ENCODE data around the gene CTRB1. TPM values are rescaled to one million over a fixed set of nuclear protein-coding genes. Genes with fewer than 3 reads are reported as not detected.

CTRB1 gene
- total RNA-seq, 1 donor from 2014 or later = not detected

DNA sequence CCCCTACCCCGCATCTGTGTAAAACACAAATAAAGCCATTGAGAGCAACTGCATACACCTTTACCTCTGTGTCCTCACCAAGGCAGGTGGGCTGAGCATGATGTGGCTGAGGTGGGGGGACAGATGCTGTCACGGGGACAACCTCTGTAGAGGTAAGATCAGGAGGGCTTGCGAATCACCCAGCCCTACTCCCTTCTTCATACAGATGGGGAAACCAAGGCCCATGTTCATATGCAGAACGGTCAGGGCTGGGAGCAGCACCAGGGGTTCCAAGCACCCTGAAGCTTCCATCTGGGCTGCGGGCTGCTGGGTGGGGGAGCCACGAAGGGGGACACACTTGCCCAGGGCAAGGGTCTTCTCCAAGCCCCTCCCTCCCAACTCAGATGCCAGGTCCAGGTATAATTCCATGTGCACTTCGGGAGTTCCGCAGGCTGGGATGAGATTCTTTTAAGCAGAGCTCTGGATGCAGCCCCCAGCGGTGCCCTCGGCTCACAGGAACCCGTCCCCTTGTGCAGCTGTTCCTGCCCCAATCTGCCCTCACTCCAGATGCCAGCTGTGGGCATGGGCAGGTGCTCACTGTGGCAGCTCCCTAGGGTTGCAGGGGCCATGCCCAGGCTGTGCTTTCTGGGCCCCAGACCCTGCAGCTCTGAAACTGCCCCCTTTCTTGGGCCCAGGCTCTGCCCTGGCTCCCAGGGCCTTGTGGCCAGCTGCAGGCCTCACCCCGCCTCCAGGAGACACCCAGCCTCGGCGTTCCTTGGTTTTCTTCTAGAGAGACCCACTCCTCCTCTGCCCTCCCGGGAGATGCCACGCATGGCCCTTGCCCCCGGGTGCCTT lies 9.6 kb downstream of the CTRB1 start:
- TF ChIP-seq, protein P1, sequence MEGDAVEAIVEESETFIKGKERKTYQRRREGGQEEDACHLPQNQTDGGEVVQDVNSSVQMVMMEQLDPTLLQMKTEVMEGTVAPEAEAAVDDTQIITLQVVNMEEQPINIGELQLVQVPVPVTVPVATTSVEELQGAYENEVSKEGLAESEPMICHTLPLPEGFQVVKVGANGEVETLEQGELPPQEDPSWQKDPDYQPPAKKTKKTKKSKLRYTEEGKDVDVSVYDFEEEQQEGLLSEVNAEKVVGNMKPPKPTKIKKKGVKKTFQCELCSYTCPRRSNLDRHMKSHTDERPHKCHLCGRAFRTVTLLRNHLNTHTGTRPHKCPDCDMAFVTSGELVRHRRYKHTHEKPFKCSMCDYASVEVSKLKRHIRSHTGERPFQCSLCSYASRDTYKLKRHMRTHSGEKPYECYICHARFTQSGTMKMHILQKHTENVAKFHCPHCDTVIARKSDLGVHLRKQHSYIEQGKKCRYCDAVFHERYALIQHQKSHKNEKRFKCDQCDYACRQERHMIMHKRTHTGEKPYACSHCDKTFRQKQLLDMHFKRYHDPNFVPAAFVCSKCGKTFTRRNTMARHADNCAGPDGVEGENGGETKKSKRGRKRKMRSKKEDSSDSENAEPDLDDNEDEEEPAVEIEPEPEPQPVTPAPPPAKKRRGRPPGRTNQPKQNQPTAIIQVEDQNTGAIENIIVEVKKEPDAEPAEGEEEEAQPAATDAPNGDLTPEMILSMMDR (IDR thresholded peaks at IDR 0.05; ENCODE audit: unreplicated experiment) = no peak
- H3K27ac Mint-ChIP-seq = no peak overlapping the region
- no peaks in the 10 kb centered on the region for H3K4me1 Mint-ChIP-seq
- peaks cover 2% of the 10 kb centered on the region for H3K27me3 Mint-ChIP-seq (ENCODE audit: low read depth)
- no peaks in the 10 kb centered on the region for H3K9me3 Mint-ChIP-seq
- DNase-seq (ENCODE audit: low spot score in 2 of 2, unreplicated experiment in 2 of 2) = no peak
- peaks cover 14% of the 10 kb centered on the region for H3K36me3 Mint-ChIP-seq
- no peak overlapping the region for H3K4me3 Mint-ChIP-seq

DNA sequence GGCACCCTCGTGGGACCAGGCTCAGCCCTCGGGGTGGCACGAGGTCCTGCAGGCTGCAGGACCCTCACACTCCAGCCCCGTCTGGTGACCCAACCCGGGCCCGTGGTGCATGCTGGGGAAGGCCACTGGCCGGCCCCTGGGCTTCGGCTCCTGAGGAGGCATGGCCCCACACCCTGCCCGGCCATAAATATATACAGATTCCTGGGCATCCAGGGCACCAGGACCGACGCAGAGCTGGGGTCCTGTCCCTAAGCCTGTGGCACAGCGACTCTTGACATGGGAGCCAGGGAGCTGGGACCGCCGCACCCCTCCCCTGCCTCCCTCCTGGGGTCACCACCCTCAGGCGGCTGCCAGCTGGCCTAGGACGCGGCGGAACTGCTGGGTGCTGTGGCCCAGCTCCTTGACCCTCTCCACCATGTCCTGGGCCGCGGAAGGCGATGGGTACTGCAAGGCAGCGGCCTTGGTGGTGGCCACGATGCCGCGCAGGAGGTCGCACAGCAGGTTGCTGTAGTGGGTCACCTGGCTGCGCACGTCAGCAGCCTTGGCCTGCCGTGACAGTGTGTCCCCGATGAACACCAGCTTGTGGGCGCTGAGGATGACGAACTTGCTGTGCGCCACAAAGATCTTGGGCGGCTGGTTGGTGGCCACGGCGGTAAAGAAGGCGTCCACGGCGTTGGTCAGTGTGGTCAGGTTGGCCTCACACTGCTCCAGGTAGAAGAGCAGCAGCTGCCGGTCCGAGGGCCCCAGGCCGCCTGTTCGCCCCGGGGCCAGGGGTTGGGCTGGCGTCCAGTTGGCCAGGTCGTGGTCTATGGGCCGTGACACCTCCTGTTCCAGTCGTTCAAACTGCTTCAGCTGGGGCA lies 10.6 kb downstream of the CTRB1 start:
- H3K4me1 Mint-ChIP-seq = peaks cover 2% of the 10 kb centered on the region
- peaks cover 16% of the 10 kb centered on the region for H3K36me3 Mint-ChIP-seq
- no peaks in the 10 kb centered on the region for H3K27me3 Mint-ChIP-seq (ENCODE audit: low read depth)
- no peak for DNase-seq (ENCODE audit: low spot score in 2 of 2, unreplicated experiment in 2 of 2)
- TF ChIP-seq, protein P1 (IDR thresholded peaks at IDR 0.05; ENCODE audit: unreplicated experiment) = no peak
- no peak overlapping the region for H3K4me3 Mint-ChIP-seq
- no peak overlapping the region for H3K27ac Mint-ChIP-seq
- no peaks in the 10 kb centered on the region for H3K9me3 Mint-ChIP-seq

DNA sequence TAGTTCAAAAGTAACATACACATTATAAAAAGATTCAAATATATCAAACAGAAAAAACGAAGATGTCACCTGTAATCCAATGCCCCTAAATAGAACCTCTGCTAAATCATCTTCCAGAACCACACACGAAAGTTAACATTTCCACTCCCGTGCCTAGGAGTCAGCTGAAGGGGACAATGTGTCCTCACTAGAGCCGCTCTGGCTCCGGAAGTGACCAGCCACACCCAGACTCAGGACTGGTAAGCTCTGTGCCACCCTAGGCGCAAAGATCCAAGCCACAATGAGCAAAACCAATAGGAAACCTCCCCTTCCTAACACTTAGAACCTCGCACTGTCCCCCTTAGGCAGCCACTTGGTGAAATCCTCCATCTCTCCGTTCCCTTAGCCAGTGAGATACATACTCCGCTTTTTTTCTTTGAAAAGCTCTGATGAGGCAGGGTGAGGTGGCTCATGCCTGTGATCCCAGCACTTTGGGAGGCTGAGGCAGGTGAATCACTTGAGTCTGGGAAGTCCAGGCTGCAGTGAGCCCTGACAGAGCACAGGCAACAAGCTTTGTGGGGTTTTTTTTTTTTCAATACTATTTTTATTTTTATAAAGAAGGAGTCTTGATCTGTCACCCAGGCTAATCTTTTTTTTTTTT lies 11.8 kb downstream of the CTRB1 start:
- H3K27me3 Mint-ChIP-seq (ENCODE audit: low read depth) = no peaks in the 10 kb centered on the region
- H3K9me3 Mint-ChIP-seq = no peaks in the 10 kb centered on the region
- peak overlapping the region; percentile 0 for H3K27ac Mint-ChIP-seq
- no peak for DNase-seq (ENCODE audit: low spot score in 2 of 2, unreplicated experiment in 2 of 2)
- TF ChIP-seq, protein P1 (IDR thresholded peaks at IDR 0.05; ENCODE audit: unreplicated experiment) = no peak
- peaks cover 16% of the 10 kb centered on the region for H3K36me3 Mint-ChIP-seq
- peaks cover 4% of the 10 kb centered on the region for H3K4me1 Mint-ChIP-seq
- H3K4me3 Mint-ChIP-seq = no peak overlapping the region

DNA sequence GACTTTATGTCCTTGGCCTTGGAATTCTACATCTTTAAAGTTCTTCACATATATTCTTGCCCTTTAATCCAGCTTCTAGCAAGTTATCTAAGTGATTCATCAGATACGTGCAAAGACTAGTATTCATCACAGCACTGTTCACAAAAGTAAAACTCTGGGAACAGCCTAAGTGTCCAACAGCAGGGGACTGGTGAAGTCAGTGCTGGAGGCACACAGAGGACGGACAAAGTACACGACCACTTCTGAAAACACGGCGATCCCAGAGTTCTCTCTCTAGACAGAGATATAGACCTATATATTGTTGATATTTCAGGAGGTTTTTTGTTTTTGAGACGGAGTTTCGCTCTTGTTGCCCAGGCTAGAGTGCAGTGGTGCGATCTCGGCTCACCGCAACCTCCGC lies 12.8 kb downstream of the CTRB1 start:
- no peak overlapping the region for H3K27ac Mint-ChIP-seq
- peaks cover 16% of the 10 kb centered on the region for H3K36me3 Mint-ChIP-seq

DNA sequence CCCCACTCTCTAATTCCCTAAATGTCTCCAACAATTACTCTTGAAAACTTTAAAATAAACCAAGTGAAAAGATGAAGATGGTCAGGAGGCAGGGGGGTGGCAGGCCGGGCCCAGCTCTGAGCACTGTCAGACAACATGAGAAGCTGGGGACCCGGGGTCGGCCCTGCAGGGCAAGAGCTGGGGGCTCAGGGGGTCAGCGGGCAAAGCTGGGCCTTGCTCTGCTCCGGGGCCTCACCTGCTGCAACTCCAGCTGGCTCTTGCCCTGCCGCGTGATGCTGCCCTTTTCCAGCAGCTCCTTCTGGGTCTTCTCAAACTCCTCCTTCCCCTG lies 14.8 kb downstream of the CTRB1 start:
- no peak for DNase-seq (ENCODE audit: low spot score in 2 of 2, unreplicated experiment in 2 of 2)
- no peak overlapping the region for H3K4me3 Mint-ChIP-seq
- no peaks in the 10 kb centered on the region for H3K9me3 Mint-ChIP-seq
- no peaks in the 10 kb centered on the region for H3K27me3 Mint-ChIP-seq (ENCODE audit: low read depth)
- peaks cover 11% of the 10 kb centered on the region for H3K4me1 Mint-ChIP-seq
- peaks cover 16% of the 10 kb centered on the region for H3K36me3 Mint-ChIP-seq
- H3K27ac Mint-ChIP-seq = peak overlapping the region; percentile 85
- TF ChIP-seq, protein P1 (IDR thresholded peaks at IDR 0.05; ENCODE audit: unreplicated experiment) = no peak

More for the DNA sequence above, 12.8 kb downstream of the CTRB1 start:
- Mint-ChIP-seq H3K27me3 (ENCODE audit: low read depth) (no peaks in the 10 kb centered on the region), H3K9me3 (no peaks in the 10 kb centered on the region), H3K4me3 (no peak overlapping the region), H3K4me1 (peaks cover 4% of the 10 kb centered on the region)
- TF ChIP-seq, protein P1 (IDR thresholded peaks at IDR 0.05; ENCODE audit: unreplicated experiment) = no peak
- DNase-seq (ENCODE audit: low spot score in 2 of 2, unreplicated experiment in 2 of 2) = no peak
